Type B pancreatic cell (in vitro differentiated cells): ENCODE data around the gene DOCK2. TPM values are rescaled to one million over a fixed set of nuclear protein-coding genes. Genes with fewer than 3 reads are reported as not detected.
"Not testable (repeated sequence)": the region's sequence is repeated elsewhere in the genome, so short reads cannot be mapped to it uniquely, and the experiment has no call there.

Source experiments
- DNase-seq: peaks from one replicate; pipeline ENCODE4 v3.0.0; 2021; ENCODE audit warnings: mixed read lengths; ENCODE audit not compliant: unreplicated experiment; ENCODE audit errors: extremely low spot score
- H3K27ac Mint-ChIP-seq: 2 replicates; pipeline ENCODE4 v1.8.0; 2021; ENCODE audit warnings: mild to moderate bottlenecking, mixed read lengths
- H3K27me3 Mint-ChIP-seq: 2 replicates; pipeline ENCODE4 v1.8.0; 2021; ENCODE audit warnings: mixed read lengths
- H3K36me3 Mint-ChIP-seq: 2 replicates; pipeline ENCODE4 v1.8.0; 2021; ENCODE audit warnings: mixed read lengths
- H3K4me1 Mint-ChIP-seq: one replicate; pipeline ENCODE4 v1.8.0; 2021; ENCODE audit warnings: mixed read lengths; ENCODE audit not compliant: unreplicated experiment
- H3K4me3 Mint-ChIP-seq: 2 replicates; pipeline ENCODE4 v1.8.0; 2021; ENCODE audit warnings: mild to moderate bottlenecking, mixed read lengths
- H3K9me3 Mint-ChIP-seq: 2 replicates; pipeline ENCODE4 v1.8.0; 2021; ENCODE audit warnings: mixed read lengths
- CTCF ChIP-seq: fragments of 200-600 bp; sonication (generic); conservative IDR thresholded peaks from 2 replicates; pipeline ENCODE4 v1.5.0; 2021; ENCODE audit warnings: antibody characterized with exemption, mild to moderate bottlenecking
- total RNA-seq: library from RNA; stranded (reverse); gene quantifications from 2 replicates; pipeline ENCODE4 v1.2.1, GENCODE V29; 2021; ENCODE audit warnings: low replicate concordance

The DOCK2 gene
- total RNA-seq, 1 donor from 2014 or later: 0.82 TPM

GRCh38 chr5:169655353-169655752 lies 18.3 kb downstream of the DOCK2 start:
- Mint-ChIP-seq H3K36me3 (no peaks in the 10 kb centered on the region), H3K27ac (no peak overlapping the region), H3K4me3 (no peak overlapping the region), H3K4me1 (no peaks in the 10 kb centered on the region), H3K9me3 (no peaks in the 10 kb centered on the region), H3K27me3 (peaks cover 7% of the 10 kb centered on the region)
- DNase-seq: no peak
- no peak for TF ChIP-seq CTCF

GRCh38 chr5:169656125-169656901 lies 19.2 kb downstream of the DOCK2 start:
- Mint-ChIP-seq H3K27ac (no peak overlapping the region), H3K9me3 (no peaks in the 10 kb centered on the region), H3K4me3 (no peak overlapping the region), H3K27me3 (peaks cover 7% of the 10 kb centered on the region), H3K4me1 (no peaks in the 10 kb centered on the region), H3K36me3 (no peaks in the 10 kb centered on the region)
- DNase-seq: no peak
- TF ChIP-seq CTCF: no peak

DNA sequence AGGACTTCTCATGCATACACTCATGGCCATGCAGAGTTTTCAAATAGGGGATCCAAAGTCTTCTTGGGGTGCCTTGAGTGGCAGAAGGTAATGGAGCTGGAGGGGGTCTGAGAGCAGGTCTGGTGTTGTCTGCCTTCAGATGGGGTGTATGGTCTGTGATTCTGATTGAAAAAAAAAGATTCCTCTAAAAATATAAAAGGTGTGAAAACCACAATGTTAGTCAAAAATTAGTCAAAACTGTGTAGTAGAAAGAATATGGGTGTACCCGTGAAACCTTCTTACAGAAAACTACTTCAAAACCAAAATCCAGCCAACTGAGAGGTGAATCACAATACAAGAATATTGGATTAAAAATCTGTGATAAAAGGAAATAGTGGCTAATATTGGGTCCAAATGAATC lies 20.1 kb downstream of the DOCK2 start:
- no peak for TF ChIP-seq CTCF
- DNase-seq: no peak
- Mint-ChIP-seq H3K27ac (no peak overlapping the region), H3K4me3 (no peak overlapping the region), H3K36me3 (no peaks in the 10 kb centered on the region), H3K9me3 (no peaks in the 10 kb centered on the region), H3K4me1 (no peaks in the 10 kb centered on the region), H3K27me3 (peaks cover 12% of the 10 kb centered on the region)

DNA sequence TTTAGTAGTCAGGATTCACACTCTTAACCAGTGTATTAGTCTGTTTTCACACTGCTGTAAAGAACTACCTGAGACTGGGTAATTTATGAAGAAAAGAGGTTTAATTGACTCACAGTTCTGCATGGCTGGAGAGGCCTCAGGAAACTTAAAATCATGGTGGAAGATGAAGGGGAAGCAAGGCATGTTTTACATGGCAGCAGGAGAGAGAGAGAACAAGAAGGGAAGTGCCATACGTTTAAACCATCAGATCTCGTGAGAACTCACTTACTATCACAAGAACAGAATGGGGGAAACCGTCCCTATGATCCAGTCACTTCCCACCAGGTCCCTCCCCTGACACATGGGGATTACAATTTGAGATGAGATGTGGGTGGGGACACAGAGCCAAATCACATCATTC lies 25.4 kb downstream of the DOCK2 start:
- not testable (repeated sequence) for H3K27me3 Mint-ChIP-seq, H3K9me3 Mint-ChIP-seq, H3K27ac Mint-ChIP-seq, DNase-seq, H3K36me3 Mint-ChIP-seq, H3K4me1 Mint-ChIP-seq, H3K4me3 Mint-ChIP-seq

GRCh38 chr5:169663537-169663936 lies 26.5 kb downstream of the DOCK2 start:
- H3K27ac Mint-ChIP-seq: no peak overlapping the region
- no peak for DNase-seq
- no peaks in the 10 kb centered on the region for H3K36me3 Mint-ChIP-seq
- peaks cover 9% of the 10 kb centered on the region for H3K27me3 Mint-ChIP-seq
- TF ChIP-seq CTCF: no peak
- peaks cover 1% of the 10 kb centered on the region for H3K4me1 Mint-ChIP-seq
- H3K9me3 Mint-ChIP-seq: no peaks in the 10 kb centered on the region
- no peak overlapping the region for H3K4me3 Mint-ChIP-seq

DNA sequence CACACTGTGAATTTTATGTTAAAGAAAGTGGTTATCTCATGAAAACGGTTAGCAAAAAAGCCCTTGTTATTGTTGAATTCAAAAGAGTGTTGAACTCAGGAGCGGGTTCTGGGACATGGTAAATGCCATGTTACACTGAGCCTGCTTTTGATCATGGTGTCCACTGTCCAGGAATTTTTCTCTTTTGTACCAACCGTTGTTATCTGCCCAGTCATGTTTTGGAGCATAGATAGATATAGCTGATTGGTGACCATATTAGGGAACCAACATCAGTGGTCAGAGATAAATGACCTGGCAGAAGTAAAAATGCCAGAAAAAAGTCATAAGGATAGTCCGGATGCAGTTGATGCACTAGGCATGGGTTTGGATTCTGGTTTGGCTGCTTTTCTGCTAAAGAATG lies 29.3 kb downstream of the DOCK2 start:
- no peak for DNase-seq
- H3K9me3 Mint-ChIP-seq: no peaks in the 10 kb centered on the region
- TF ChIP-seq CTCF: no peak
- no peak overlapping the region for H3K4me3 Mint-ChIP-seq
- no peaks in the 10 kb centered on the region for H3K36me3 Mint-ChIP-seq
- H3K27me3 Mint-ChIP-seq: peaks cover 17% of the 10 kb centered on the region
- H3K27ac Mint-ChIP-seq: no peak overlapping the region
- peaks cover 4% of the 10 kb centered on the region for H3K4me1 Mint-ChIP-seq
